ENCODE measurements around the gene DCDC2. TPM values are rescaled to one million over a fixed set of nuclear protein-coding genes. Genes with fewer than 3 reads are reported as not detected.

The DCDC2 gene
- total and polyA plus RNA-seq, 2 donors from 2014 or later: 22.1 to 110 TPM

GRCh38 chr6:24223115-24223919 is 134.5 kb downstream of the DCDC2 start:
- intact Hi-C loops (cut with DNase I): no loop called here
- no peak for FAIRE-seq
- Histone ChIP-seq H3K4me1 (ENCODE audit: control insufficient read depth in 2 of 3, insufficient read depth in 2 of 3, low read depth in 1 of 3, low read length in 3 of 3) (no peaks in the 10 kb centered on the region), H3K27me3 (ENCODE audit: control insufficient read depth, insufficient read depth, low read length) (no peaks in the 10 kb centered on the region), H3K36me3 (ENCODE audit: control insufficient read depth in 2 of 3, insufficient read depth in 3 of 3, low read length in 3 of 3) (no peaks in the 10 kb centered on the region), H3K4me3 (ENCODE audit: low read length in 3 of 3) (no peak overlapping the region), H3K27ac (ENCODE audit: low read depth in 2 of 2, low read length in 2 of 2) (no peak overlapping the region), H3K9ac (ENCODE audit: low read length in 3 of 3) (no peak overlapping the region), H3K9me3 (ENCODE audit: control insufficient read depth in 2 of 3, insufficient read depth in 1 of 3, low read length in 3 of 3) (no peaks in the 10 kb centered on the region)
- no peak for TF ChIP-seq CTCF (IDR thresholded peaks at IDR 0.05; ENCODE audit: borderline replicate concordance, extremely low read depth, insufficient read depth)
- no peak for DNase-seq

GRCh38 chr6:24219670-24220069 is 138.2 kb downstream of the DCDC2 start:
- Histone ChIP-seq H3K9me3 (ENCODE audit: control insufficient read depth in 2 of 3, insufficient read depth in 1 of 3, low read length in 3 of 3) (no peaks in the 10 kb centered on the region), H3K4me3 (ENCODE audit: low read length in 3 of 3) (no peak overlapping the region), H3K27ac (ENCODE audit: low read depth in 2 of 2, low read length in 2 of 2) (no peak overlapping the region), H3K36me3 (ENCODE audit: control insufficient read depth in 2 of 3, insufficient read depth in 3 of 3, low read length in 3 of 3) (peaks cover 0 to 2% (median 0%) of the 10 kb centered on the region in 3 donors), H3K27me3 (ENCODE audit: control insufficient read depth, insufficient read depth, low read length) (no peaks in the 10 kb centered on the region), H3K4me1 (ENCODE audit: control insufficient read depth in 2 of 3, insufficient read depth in 2 of 3, low read depth in 1 of 3, low read length in 3 of 3) (no peaks in the 10 kb centered on the region), H3K9ac (ENCODE audit: low read length in 3 of 3) (no peak overlapping the region)
- no peak for TF ChIP-seq CTCF (IDR thresholded peaks at IDR 0.05; ENCODE audit: borderline replicate concordance, extremely low read depth, insufficient read depth)
- no peak for DNase-seq
- FAIRE-seq: no peak
- intact Hi-C loops (cut with DNase I): no loop called here

- no peaks in the 10 kb centered on the region for H3K9me3 ChIP-seq (ENCODE audit: control insufficient read depth in 2 of 3, insufficient read depth in 1 of 3, low read length in 3 of 3)
- no peak for DNase-seq
- H3K27me3 ChIP-seq (ENCODE audit: control insufficient read depth, insufficient read depth, low read length): no peaks in the 10 kb centered on the region
- intact Hi-C loops (cut with DNase I): no loop called here
- H3K4me1 ChIP-seq (ENCODE audit: control insufficient read depth in 2 of 3, insufficient read depth in 2 of 3, low read depth in 1 of 3, low read length in 3 of 3): no peaks in the 10 kb centered on the region
- no peak overlapping the region for H3K9ac ChIP-seq (ENCODE audit: low read length in 3 of 3)
- FAIRE-seq: no peak
- no peak overlapping the region for H3K4me3 ChIP-seq (ENCODE audit: low read length in 3 of 3)
- H3K27ac ChIP-seq (ENCODE audit: low read depth in 2 of 2, low read length in 2 of 2): no peak overlapping the region
- TF ChIP-seq CTCF (IDR thresholded peaks at IDR 0.05; ENCODE audit: borderline replicate concordance, extremely low read depth, insufficient read depth): no peak
- H3K36me3 ChIP-seq (ENCODE audit: control insufficient read depth in 2 of 3, insufficient read depth in 3 of 3, low read length in 3 of 3): peaks cover 0 to 2% (median 0%) of the 10 kb centered on the region in 3 donors
These were observed 142.9 kb downstream of the DCDC2 start for GRCh38 chr6:24214984-24215383.

Measured in kidney (tissue), 14 donors.